Measurements from ENCODE around the gene ZFYVE27. TPM values are rescaled to one million over a fixed set of nuclear protein-coding genes. Genes with fewer than 3 reads are reported as not detected.

The ZFYVE27 gene
- total RNA-seq, 1 donor from 2014 or later, result 48.5 TPM

DNA sequence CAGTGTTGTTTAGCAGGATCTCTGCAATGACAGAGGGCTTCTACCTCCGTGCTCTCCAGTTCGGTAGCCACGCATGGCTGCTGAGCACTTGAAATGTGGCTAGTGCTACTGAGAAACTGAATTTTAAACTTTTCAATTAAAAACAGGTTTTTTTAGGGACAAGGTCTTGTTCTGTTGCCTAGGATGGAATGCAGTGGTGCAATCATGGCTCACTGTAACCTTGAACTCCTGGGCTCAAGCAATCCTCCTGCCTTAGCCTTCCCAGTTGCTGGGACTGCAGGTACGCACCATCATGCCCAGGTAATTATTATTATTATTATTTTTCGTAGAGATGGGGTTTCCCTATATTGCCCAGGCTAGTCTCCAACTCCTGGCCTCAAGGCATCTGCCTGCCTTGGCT lies 48.3 kb downstream of the ZFYVE27 start:
- H3K27me3 Mint-ChIP-seq (ENCODE audit: unreplicated experiment), result peaks cover 11% of the 10 kb centered on the region
- H3K4me3 Mint-ChIP-seq (ENCODE audit: unreplicated experiment), result no peak overlapping the region
- H3K27ac Mint-ChIP-seq (ENCODE audit: unreplicated experiment), result no peak overlapping the region
- no peak for DNase-seq
- H3K36me3 Mint-ChIP-seq (ENCODE audit: unreplicated experiment), result no peaks in the 10 kb centered on the region
- H3K9me3 Mint-ChIP-seq (ENCODE audit: unreplicated experiment), result peaks cover 3% of the 10 kb centered on the region
- TF ChIP-seq CTCF (IDR thresholded peaks at IDR 0.05; ENCODE audit: partially characterized antibody, unreplicated experiment), result no peak
- no peaks in the 10 kb centered on the region for H3K4me1 Mint-ChIP-seq (ENCODE audit: low read depth, unreplicated experiment)

DNA sequence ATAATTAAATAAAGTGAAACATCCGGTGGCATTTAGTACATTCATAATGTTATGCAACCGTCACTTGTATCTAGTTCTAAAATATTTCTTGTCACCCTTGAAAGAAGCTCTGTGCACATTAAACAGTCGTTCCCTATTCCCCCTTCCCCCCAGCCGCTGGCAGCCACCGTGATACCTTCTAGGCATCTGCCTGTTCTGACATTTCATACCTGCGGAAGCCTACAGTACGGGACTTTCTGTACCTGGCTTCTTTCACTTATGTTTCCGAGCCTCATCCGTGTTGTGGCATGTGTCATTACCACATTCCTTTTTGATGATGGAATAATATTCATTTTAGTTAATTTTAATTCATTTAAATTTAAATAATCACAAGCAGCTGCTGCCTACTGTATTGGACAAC lies 48.8 kb downstream of the ZFYVE27 start:
- TF ChIP-seq CTCF (IDR thresholded peaks at IDR 0.05; ENCODE audit: partially characterized antibody, unreplicated experiment), result no peak
- DNase-seq, result no peak

GRCh38 chr10:97788552-97789442 lies 51.9 kb downstream of the ZFYVE27 start:
- TF ChIP-seq CTCF (IDR thresholded peaks at IDR 0.05; ENCODE audit: partially characterized antibody, unreplicated experiment), result no peak
- peaks cover 12% of the 10 kb centered on the region for H3K27me3 Mint-ChIP-seq (ENCODE audit: unreplicated experiment)
- H3K4me3 Mint-ChIP-seq (ENCODE audit: unreplicated experiment), result no peak overlapping the region
- H3K9me3 Mint-ChIP-seq (ENCODE audit: unreplicated experiment), result peaks cover 3% of the 10 kb centered on the region
- no peak for DNase-seq
- H3K4me1 Mint-ChIP-seq (ENCODE audit: low read depth, unreplicated experiment), result no peaks in the 10 kb centered on the region
- no peaks in the 10 kb centered on the region for H3K36me3 Mint-ChIP-seq (ENCODE audit: unreplicated experiment)
- H3K27ac Mint-ChIP-seq (ENCODE audit: unreplicated experiment), result no peak overlapping the region

More for the DNA sequence above, 48.8 kb downstream of the ZFYVE27 start:
- Mint-ChIP-seq H3K36me3 (ENCODE audit: unreplicated experiment) (no peaks in the 10 kb centered on the region), H3K4me3 (ENCODE audit: unreplicated experiment) (no peak overlapping the region), H3K4me1 (ENCODE audit: low read depth, unreplicated experiment) (no peaks in the 10 kb centered on the region), H3K9me3 (ENCODE audit: unreplicated experiment) (peaks cover 3% of the 10 kb centered on the region), H3K27ac (ENCODE audit: unreplicated experiment) (no peak overlapping the region), H3K27me3 (ENCODE audit: unreplicated experiment) (peaks cover 12% of the 10 kb centered on the region)

- Mint-ChIP-seq H3K27me3 (ENCODE audit: unreplicated experiment) (peaks cover 11% of the 10 kb centered on the region), H3K27ac (ENCODE audit: unreplicated experiment) (no peak overlapping the region), H3K4me1 (ENCODE audit: low read depth, unreplicated experiment) (no peaks in the 10 kb centered on the region), H3K9me3 (ENCODE audit: unreplicated experiment) (peaks cover 3% of the 10 kb centered on the region), H3K36me3 (ENCODE audit: unreplicated experiment) (no peaks in the 10 kb centered on the region), H3K4me3 (ENCODE audit: unreplicated experiment) (no peak overlapping the region)
- TF ChIP-seq CTCF (IDR thresholded peaks at IDR 0.05; ENCODE audit: partially characterized antibody, unreplicated experiment), result no peak
- DNase-seq, result no peak
These were observed 53.0 kb downstream of the ZFYVE27 start for GRCh38 chr10:97789770-97790397.

Measured in glutamatergic neuron (in vitro differentiated cells).